ENCODE measurements around the gene GALNT2. TPM values are rescaled to one million over a fixed set of nuclear protein-coding genes. Genes with fewer than 3 reads are reported as not detected.
A peak's percentile ranks its signal among the peaks of the same experiment; 100 is the strongest.

GALNT2 gene
- polyA plus RNA-seq, 4 donors, result 10.8 to 43.9 (median 23.3) TPM

DNA sequence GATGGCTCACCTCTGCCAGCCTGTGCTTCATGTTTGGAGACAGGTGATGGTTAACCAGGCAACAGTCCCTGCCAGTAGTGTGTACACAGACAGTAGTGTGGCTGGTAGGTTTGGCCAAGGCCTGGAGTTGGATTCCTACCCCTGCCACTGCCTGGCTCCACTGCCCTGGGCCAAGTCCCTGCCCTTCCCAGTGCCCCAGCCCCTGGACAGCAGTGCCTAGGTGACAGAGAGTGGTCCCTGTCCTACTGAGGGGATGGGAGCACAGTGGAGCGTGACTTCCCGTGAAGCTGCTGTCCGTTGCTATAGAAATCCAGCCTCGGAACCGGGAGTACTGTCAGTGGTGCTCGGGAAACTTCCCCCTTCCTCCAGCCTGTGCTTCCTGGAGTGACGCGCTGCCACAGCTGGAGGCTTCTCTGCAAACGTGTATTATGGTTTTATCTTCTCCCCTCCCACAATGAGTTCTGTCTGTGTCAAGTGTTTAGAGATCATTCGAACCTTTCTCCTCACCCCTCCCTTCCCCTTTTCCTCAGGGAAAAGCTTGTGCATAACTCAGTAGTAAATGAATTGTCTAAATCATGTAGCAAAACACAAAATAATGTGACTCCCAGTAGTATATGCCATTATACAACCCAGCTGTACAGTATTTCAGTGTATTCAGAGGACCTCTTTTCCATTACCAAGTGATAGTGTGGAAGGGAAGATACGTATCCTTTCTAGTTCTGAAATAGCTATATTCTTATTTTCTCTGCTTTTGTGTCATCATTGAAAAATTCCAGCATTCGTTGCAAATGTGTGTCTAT, 73.4 kb downstream of the GALNT2 start:
- peak overlapping the region in 1 of 3 donors; percentile 71 for H3K27ac ChIP-seq (ENCODE audit: low read depth in 1 of 3, low read length in 2 of 3)
- no peak for FAIRE-seq
- H3K36me3 ChIP-seq (ENCODE audit: control insufficient read depth in 3 of 3, insufficient read depth in 2 of 3, low read depth in 1 of 3, low read length in 3 of 3), result peaks cover 0 to 21% (median 0%) of the 10 kb centered on the region in 3 donors
- peaks cover under 1 to 10% (median 3%) of the 10 kb centered on the region in 3 donors for H3K4me1 ChIP-seq (ENCODE audit: control insufficient read depth in 3 of 3, insufficient read depth in 2 of 3, low read depth in 1 of 3, low read length in 2 of 3)
- peak; percentile 54 to 55 for DNase-seq
- 35 to 46% (median 40%) methylated on average over 12 of the region's 12 CpGs for WGBS, 3 donors
- H3K9me3 ChIP-seq (ENCODE audit: control insufficient read depth in 2 of 2, insufficient read depth in 1 of 2, low read depth in 1 of 2, low read length in 1 of 2), result no peaks in the 10 kb centered on the region
- H3K27me3 ChIP-seq (ENCODE audit: control insufficient read depth in 3 of 3, insufficient read depth in 3 of 3, low read length in 3 of 3), result no peaks in the 10 kb centered on the region
- H3K4me3 ChIP-seq (ENCODE audit: low read depth in 1 of 3, low read length in 3 of 3), result no peak overlapping the region

DNA sequence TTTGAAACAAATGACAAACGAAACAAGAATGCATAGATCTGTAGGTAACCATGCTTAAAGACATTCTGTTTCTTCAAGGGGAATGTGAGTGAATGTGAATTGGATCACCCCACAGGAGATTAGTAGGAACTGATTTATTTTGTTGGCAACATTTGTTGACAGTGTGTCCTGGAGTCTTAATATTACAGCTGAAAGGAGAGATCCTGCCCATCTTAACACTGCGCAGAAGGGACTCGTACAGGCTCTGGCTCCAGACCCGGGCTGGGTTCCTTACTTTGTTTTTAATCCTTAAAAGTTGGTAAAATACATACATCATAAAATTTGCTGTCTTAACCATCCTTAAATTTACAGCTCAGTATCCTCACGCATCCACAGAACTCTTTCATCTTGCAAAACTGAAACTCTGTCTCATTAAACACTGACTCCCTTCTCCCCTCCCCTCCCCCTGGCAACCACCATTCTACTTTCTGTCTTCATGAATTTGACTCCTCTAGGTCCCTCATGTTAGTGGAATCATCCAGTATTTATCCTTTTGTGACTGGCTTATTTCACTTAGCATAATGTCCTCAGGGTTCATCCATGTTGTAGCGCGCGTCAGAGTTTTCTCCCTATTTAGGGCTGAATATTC, 74.1 kb downstream of the GALNT2 start:
- no peak overlapping the region for H3K4me3 ChIP-seq (ENCODE audit: low read depth in 1 of 3, low read length in 3 of 3)
- peaks cover 3 to 10% (median 7%) of the 10 kb centered on the region in 3 donors for H3K4me1 ChIP-seq (ENCODE audit: control insufficient read depth in 3 of 3, insufficient read depth in 2 of 3, low read depth in 1 of 3, low read length in 2 of 3)
- FAIRE-seq, result no peak
- H3K27ac ChIP-seq (ENCODE audit: low read depth in 1 of 3, low read length in 2 of 3), result no peak overlapping the region
- H3K9me3 ChIP-seq (ENCODE audit: control insufficient read depth in 2 of 2, insufficient read depth in 1 of 2, low read depth in 1 of 2, low read length in 1 of 2), result no peaks in the 10 kb centered on the region
- peaks cover 0 to 21% (median 0%) of the 10 kb centered on the region in 3 donors for H3K36me3 ChIP-seq (ENCODE audit: control insufficient read depth in 3 of 3, insufficient read depth in 2 of 3, low read depth in 1 of 3, low read length in 3 of 3)
- 89 to 96% (median 91%) methylated on average over 8 of the region's 8 CpGs for WGBS, 3 donors
- no peak for DNase-seq
- no peaks in the 10 kb centered on the region for H3K27me3 ChIP-seq (ENCODE audit: control insufficient read depth in 3 of 3, insufficient read depth in 3 of 3, low read length in 3 of 3)

DNA sequence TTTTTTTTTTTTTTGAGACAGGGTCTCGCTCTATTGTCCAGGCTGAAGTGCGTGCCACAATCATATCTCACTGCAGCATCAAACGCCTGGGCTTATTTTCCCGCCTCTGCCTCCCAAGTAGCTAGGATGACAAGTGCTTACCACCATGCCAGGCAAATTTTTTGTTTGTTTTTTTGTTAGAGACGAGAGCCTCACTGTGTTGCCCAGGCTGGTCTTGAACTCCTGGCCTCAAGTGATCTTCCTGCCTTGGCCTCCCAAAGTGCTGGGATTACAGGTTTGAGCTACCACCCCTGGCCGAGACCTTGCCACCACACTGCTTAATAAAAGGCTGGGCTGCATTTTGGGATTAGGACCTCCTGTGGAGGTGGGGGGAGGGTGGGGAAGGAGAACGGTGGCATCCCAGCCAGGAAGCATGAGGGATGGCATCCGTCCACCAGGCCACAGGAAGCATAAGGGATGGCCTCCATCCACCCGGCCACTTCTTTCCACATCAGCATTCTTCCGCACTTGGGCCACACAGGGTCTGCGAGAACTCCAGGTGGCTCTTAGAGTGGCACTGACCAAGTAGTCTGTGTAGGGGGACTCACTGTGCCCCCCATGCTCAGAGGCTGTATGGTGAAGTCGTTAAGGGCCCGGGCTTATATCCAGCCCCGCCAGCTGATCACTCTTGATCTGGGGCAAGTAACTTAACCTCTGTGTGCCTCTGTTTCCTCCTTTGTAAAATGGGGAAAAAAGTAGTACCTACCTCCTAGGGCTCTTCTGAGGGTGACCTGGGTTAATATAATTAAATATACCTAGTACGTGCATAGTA, 75.0 kb downstream of the GALNT2 start:
- H3K27me3 ChIP-seq (ENCODE audit: control insufficient read depth in 3 of 3, insufficient read depth in 3 of 3, low read length in 3 of 3), result no peaks in the 10 kb centered on the region
- FAIRE-seq, result no peak
- 91 to 93% (median 92%) methylated on average over 15 of the region's 15 CpGs for WGBS, 3 donors
- no peaks in the 10 kb centered on the region for H3K9me3 ChIP-seq (ENCODE audit: control insufficient read depth in 2 of 2, insufficient read depth in 1 of 2, low read depth in 1 of 2, low read length in 1 of 2)
- H3K4me3 ChIP-seq (ENCODE audit: low read depth in 1 of 3, low read length in 3 of 3), result no peak overlapping the region
- H3K36me3 ChIP-seq (ENCODE audit: control insufficient read depth in 3 of 3, insufficient read depth in 2 of 3, low read depth in 1 of 3, low read length in 3 of 3), result peaks cover 0 to 13% (median 0%) of the 10 kb centered on the region in 3 donors
- peaks cover 3 to 10% (median 7%) of the 10 kb centered on the region in 3 donors for H3K4me1 ChIP-seq (ENCODE audit: control insufficient read depth in 3 of 3, insufficient read depth in 2 of 3, low read depth in 1 of 3, low read length in 2 of 3)
- no peak overlapping the region for H3K27ac ChIP-seq (ENCODE audit: low read depth in 1 of 3, low read length in 2 of 3)
- DNase-seq, result no peak

DNA sequence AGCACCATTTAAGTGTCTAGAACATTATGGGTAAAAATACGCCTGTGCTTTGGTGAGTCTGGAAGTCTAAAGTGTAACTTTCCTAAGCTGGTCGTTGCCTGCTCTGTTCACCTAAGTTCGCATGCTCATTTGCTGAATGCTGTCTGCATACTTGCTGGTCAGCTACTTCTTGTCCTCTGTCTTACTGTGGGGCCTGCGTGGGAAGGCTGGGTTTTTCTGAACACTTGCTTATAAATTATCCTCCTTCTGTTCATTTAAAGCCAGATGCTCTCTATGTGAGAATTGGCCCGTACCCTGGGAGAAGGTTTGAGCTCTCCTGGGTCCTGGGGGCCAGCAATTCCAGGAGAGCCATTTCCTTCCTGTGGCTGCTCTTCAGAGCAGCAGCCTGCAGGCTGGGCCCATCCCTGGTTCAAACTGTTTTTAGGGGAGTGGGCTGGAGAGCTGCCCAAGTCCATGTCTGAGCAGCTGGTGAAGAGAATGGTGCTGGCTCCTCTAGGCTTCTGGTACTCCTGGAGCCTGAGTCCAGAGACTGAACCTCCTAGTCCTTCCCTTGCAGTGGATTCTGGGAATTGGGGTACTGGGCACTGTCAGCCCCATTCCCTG, 75.7 kb downstream of the GALNT2 start:
- no peaks in the 10 kb centered on the region for H3K9me3 ChIP-seq (ENCODE audit: control insufficient read depth in 2 of 2, insufficient read depth in 1 of 2, low read depth in 1 of 2, low read length in 1 of 2)
- no peak for FAIRE-seq
- H3K4me1 ChIP-seq (ENCODE audit: control insufficient read depth in 3 of 3, insufficient read depth in 2 of 3, low read depth in 1 of 3, low read length in 2 of 3), result peaks cover 3 to 17% (median 7%) of the 10 kb centered on the region in 3 donors
- H3K4me3 ChIP-seq (ENCODE audit: low read depth in 1 of 3, low read length in 3 of 3), result no peak overlapping the region
- no peak overlapping the region for H3K27ac ChIP-seq (ENCODE audit: low read depth in 1 of 3, low read length in 2 of 3)
- H3K27me3 ChIP-seq (ENCODE audit: control insufficient read depth in 3 of 3, insufficient read depth in 3 of 3, low read length in 3 of 3), result no peaks in the 10 kb centered on the region
- DNase-seq, result no peak
- peaks cover 0 to 12% (median 0%) of the 10 kb centered on the region in 3 donors for H3K36me3 ChIP-seq (ENCODE audit: control insufficient read depth in 3 of 3, insufficient read depth in 2 of 3, low read depth in 1 of 3, low read length in 3 of 3)
- WGBS, 3 donors, result 77 to 86% (median 84%) methylated on average over 5 of the region's 5 CpGs

DNA sequence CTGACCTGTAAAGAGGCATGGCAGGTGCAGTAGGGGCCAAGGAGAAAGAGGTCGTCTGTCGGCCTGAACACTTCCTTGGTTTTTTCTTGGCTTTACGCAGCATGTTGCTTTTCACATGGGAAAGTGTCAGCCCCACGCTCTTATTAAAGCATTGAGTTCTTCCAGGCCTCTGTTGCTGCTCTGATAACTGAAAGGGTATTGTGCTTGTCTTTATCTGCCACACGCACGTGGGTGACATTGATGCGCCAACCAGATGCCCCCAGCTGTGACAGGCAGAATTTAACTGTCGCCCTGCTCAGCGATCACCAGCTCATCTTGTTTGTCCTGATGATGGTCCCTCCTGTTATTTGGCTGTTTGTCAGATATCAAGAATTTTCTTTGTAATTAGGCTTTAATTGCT, 76.5 kb downstream of the GALNT2 start:
- FAIRE-seq, result no peak
- peaks cover 0 to 6% (median 0%) of the 10 kb centered on the region in 3 donors for H3K36me3 ChIP-seq (ENCODE audit: control insufficient read depth in 3 of 3, insufficient read depth in 2 of 3, low read depth in 1 of 3, low read length in 3 of 3)
- 85 to 91% (median 87%) methylated on average over 9 of the region's 9 CpGs for WGBS, 3 donors

DNA sequence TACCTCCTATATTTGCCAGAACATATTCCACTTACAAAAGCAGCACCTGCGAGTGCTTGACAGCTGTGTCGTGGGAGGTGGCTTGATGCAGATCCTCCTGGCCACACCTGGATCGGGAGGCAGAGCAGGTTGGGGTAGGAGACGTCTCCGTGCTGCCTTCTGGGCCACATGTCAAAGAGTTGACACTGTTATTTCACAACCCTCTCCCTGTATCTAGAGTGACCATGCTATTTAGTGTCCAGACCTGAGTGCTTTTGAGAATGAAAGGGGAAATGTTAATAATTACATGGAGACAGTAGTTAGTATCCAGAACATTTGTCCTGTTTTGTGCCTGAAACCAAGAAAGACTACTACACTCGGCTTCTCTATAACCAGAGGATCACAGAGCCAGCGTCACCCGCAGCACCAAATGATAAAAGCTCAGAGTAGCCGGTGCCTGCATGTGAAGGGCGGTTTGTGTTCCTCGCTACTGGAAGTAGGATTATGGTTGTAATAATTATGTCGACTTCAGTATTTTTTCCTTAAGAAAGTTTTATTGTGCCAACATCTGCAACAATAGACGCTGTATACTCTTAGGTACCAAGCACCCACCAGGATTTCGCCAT, 77.1 kb downstream of the GALNT2 start:
- Histone ChIP-seq H3K27me3 (ENCODE audit: control insufficient read depth in 3 of 3, insufficient read depth in 3 of 3, low read length in 3 of 3) (no peaks in the 10 kb centered on the region), H3K36me3 (ENCODE audit: control insufficient read depth in 3 of 3, insufficient read depth in 2 of 3, low read depth in 1 of 3, low read length in 3 of 3) (peaks cover 0 to 6% (median 0%) of the 10 kb centered on the region in 3 donors), H3K4me3 (ENCODE audit: low read depth in 1 of 3, low read length in 3 of 3) (no peak overlapping the region), H3K4me1 (ENCODE audit: control insufficient read depth in 3 of 3, insufficient read depth in 2 of 3, low read depth in 1 of 3, low read length in 2 of 3) (peaks cover 3 to 17% (median 7%) of the 10 kb centered on the region in 3 donors), H3K27ac (ENCODE audit: low read depth in 1 of 3, low read length in 2 of 3) (no peak overlapping the region), H3K9me3 (ENCODE audit: control insufficient read depth in 2 of 2, insufficient read depth in 1 of 2, low read depth in 1 of 2, low read length in 1 of 2) (no peaks in the 10 kb centered on the region)
- DNase-seq (no peak), FAIRE-seq (no peak)
- WGBS, 3 donors, result 77 to 85% (median 81%) methylated on average over 14 of the region's 14 CpGs

More for the DNA sequence above, 76.5 kb downstream of the GALNT2 start:
- H3K4me1 ChIP-seq (ENCODE audit: control insufficient read depth in 3 of 3, insufficient read depth in 2 of 3, low read depth in 1 of 3, low read length in 2 of 3), result peaks cover 3 to 17% (median 7%) of the 10 kb centered on the region in 3 donors
- H3K27ac ChIP-seq (ENCODE audit: low read depth in 1 of 3, low read length in 2 of 3), result no peak overlapping the region
- H3K9me3 ChIP-seq (ENCODE audit: control insufficient read depth in 2 of 2, insufficient read depth in 1 of 2, low read depth in 1 of 2, low read length in 1 of 2), result no peaks in the 10 kb centered on the region
- H3K27me3 ChIP-seq (ENCODE audit: control insufficient read depth in 3 of 3, insufficient read depth in 3 of 3, low read length in 3 of 3), result no peaks in the 10 kb centered on the region
- H3K4me3 ChIP-seq (ENCODE audit: low read depth in 1 of 3, low read length in 3 of 3), result no peak overlapping the region
- no peak for DNase-seq

DNA sequence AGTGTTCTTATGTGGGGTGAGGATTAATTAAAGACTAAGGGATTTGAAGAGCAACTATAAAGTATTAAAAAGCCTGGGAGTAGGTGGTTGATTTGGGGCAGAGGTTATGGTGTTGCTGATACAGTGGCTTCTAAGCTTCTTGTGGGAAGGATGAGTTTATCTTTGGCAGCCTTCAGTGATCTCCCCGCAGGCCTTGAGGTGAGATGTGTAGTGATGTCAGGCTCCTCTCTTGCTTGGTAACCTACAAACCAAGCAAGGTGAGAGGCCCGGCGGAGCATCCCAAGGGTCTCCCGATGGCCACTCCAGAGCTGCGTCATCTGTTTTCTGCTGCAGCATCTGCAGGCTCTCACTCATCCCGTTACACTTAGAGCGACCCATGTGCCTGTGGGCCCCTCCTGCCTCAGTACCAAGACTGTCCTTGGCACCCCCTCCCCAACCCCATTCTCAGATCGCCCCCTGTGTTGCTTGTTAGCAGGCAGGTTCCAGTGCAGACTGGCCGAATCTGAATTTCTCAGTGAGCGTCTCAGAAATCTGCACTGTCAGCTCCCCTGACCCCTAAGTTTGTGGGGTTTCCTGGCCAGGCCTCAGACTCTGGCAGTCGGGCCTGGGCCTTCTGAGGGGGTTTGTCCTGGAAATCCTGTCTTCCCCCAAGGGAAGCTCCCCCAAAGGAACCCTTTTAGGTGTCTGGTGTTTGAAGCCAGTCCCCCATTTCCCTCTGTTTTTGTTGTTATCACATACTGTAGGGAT, 77.9 kb downstream of the GALNT2 start:
- WGBS, 3 donors, result 89 to 94% (median 92%) methylated on average over 11 of the region's 11 CpGs
- DNase-seq (no peak), FAIRE-seq (no peak)
- Histone ChIP-seq H3K36me3 (ENCODE audit: control insufficient read depth in 3 of 3, insufficient read depth in 2 of 3, low read depth in 1 of 3, low read length in 3 of 3) (peaks cover 0 to 1% (median 0%) of the 10 kb centered on the region in 3 donors), H3K4me1 (ENCODE audit: control insufficient read depth in 3 of 3, insufficient read depth in 2 of 3, low read depth in 1 of 3, low read length in 2 of 3) (peaks cover 3 to 15% (median 7%) of the 10 kb centered on the region in 3 donors), H3K4me3 (ENCODE audit: low read depth in 1 of 3, low read length in 3 of 3) (no peak overlapping the region), H3K9me3 (ENCODE audit: control insufficient read depth in 2 of 2, insufficient read depth in 1 of 2, low read depth in 1 of 2, low read length in 1 of 2) (no peaks in the 10 kb centered on the region), H3K27ac (ENCODE audit: low read depth in 1 of 3, low read length in 2 of 3) (peak overlapping the region in 1 of 3 donors; percentile 38), H3K27me3 (ENCODE audit: control insufficient read depth in 3 of 3, insufficient read depth in 3 of 3, low read length in 3 of 3) (no peaks in the 10 kb centered on the region)

Measured in small intestine (tissue), 7 donors.